Hepatocyte (in vitro differentiated cells): ENCODE results near the gene TBXT. TPM values are rescaled to one million over a fixed set of nuclear protein-coding genes. Genes with fewer than 3 reads are reported as not detected.

ENCODE experiments used
- DNase-seq: peaks from one replicate; pipeline ENCODE4 v3.0.0-alpha.2; 2016; ENCODE audit warnings: low spot score
- H2AFZ ChIP-seq: fragments of 200-600 bp; sonication (generic); 2 replicates; pipeline ENCODE4 v1.6.0; 2016; ENCODE audit warnings: antibody characterized with exemption, mild to moderate bottlenecking
- H3K27ac ChIP-seq: fragments of 200-600 bp; sonication (generic); 2 replicates; pipeline ENCODE4 v1.5.1; 2016; ENCODE audit warnings: mild to moderate bottlenecking
- H3K27me3 ChIP-seq: fragments of 200-600 bp; sonication (generic); 2 replicates; pipeline ENCODE4 v1.6.1; 2016
- H3K36me3 ChIP-seq: fragments of 200-600 bp; sonication (generic); replicated peaks from 2 replicates; pipeline ENCODE4 v1.5.1; 2016; ENCODE audit warnings: low read depth; ENCODE audit not compliant: insufficient read depth
- H3K4me1 ChIP-seq: fragments of 200-600 bp; sonication (generic); 2 replicates; pipeline ENCODE4 v1.5.1; 2016; ENCODE audit warnings: mild to moderate bottlenecking, moderate library complexity; ENCODE audit not compliant: insufficient read depth
- H3K4me2 ChIP-seq: fragments of 200-600 bp; sonication (generic); 2 replicates; pipeline ENCODE4 v1.6.0; 2016
- H3K4me3 ChIP-seq: fragments of 200-600 bp; sonication (generic); 2 replicates; pipeline ENCODE4 v1.5.1; 2016; ENCODE audit warnings: mild to moderate bottlenecking
- H3K79me2 ChIP-seq: fragments of 200-600 bp; sonication (generic); 2 replicates; pipeline ENCODE4 v1.6.0; 2017; ENCODE audit warnings: mild to moderate bottlenecking
- H3K9me2 ChIP-seq: fragments of 200-600 bp; sonication (generic); replicated peaks from 2 replicates; pipeline ENCODE4 v1.6.0; 2017; ENCODE audit warnings: mild to moderate bottlenecking; ENCODE audit not compliant: insufficient read depth
- H3K9me3 ChIP-seq: fragments of 200-600 bp; sonication (generic); 2 replicates; pipeline ENCODE4 v1.5.1; 2016; ENCODE audit warnings: low read depth, mild to moderate bottlenecking
- H4K20me1 ChIP-seq: fragments of 200-600 bp; sonication (generic); 2 replicates; pipeline ENCODE4 v1.6.0; 2016; ENCODE audit warnings: mild to moderate bottlenecking; ENCODE audit not compliant: insufficient read depth, poor library complexity, severe bottlenecking
- EZH2 ChIP-seq: fragments of 200-600 bp; sonication (generic); IDR thresholded peaks from 2 replicates; pipeline ENCODE4 v1.6.1; 2016; ENCODE audit warnings: antibody characterized with exemption, mild to moderate bottlenecking, borderline replicate concordance
- EZH2phosphoT487 ChIP-seq: fragments of 200-600 bp; sonication (generic); IDR thresholded peaks from one replicate; pipeline ENCODE4 v1.6.1; 2018; ENCODE audit warnings: antibody characterized with exemption, mild to moderate bottlenecking, low read depth, moderate library complexity; ENCODE audit not compliant: unreplicated experiment, severe bottlenecking
- WGBS: methylation state at CpG from one replicate; pipeline ENCODE4 v1.1.6; 2016; ENCODE audit warnings: low lambda C conversion rate; ENCODE audit errors: missing lambda C conversion rate; 5-methylcytosine and 5-hydroxymethylcytosine counted together
- polyA plus RNA-seq: library from polyadenylated mRNA; unstranded; fragments of >200 nt; fragmentation: Nextera tagmentation; extraction: Ambion mirVana; gene quantifications from 2 replicates; pipeline ENCODE4 v1.2.1, GENCODE V29; 2016
- total RNA-seq: library from RNA; depleted of rRNA; stranded (reverse); fragments of >200 nt; gene quantifications from 2 replicates; pipeline ENCODE4 v1.2.3, GENCODE V29; 2014
- TF ChIP-seq, protein P1 (sequence below): fragments of 200-600 bp; sonication (generic); IDR thresholded peaks from 2 replicates; pipeline ENCODE4 v1.5.1; 2016; ENCODE audit warnings: antibody characterized with exemption, mild to moderate bottlenecking; ENCODE audit not compliant: poor library complexity

The TBXT gene, protein sequence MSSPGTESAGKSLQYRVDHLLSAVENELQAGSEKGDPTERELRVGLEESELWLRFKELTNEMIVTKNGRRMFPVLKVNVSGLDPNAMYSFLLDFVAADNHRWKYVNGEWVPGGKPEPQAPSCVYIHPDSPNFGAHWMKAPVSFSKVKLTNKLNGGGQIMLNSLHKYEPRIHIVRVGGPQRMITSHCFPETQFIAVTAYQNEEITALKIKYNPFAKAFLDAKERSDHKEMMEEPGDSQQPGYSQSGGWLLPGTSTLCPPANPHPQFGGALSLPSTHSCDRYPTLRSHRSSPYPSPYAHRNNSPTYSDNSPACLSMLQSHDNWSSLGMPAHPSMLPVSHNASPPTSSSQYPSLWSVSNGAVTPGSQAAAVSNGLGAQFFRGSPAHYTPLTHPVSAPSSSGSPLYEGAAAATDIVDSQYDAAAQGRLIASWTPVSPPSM
- total RNA-seq, result not detected in 2 replicates
- 0.13 TPM in 1 of 2 replicates, not detected in the other for polyA plus RNA-seq

DNA sequence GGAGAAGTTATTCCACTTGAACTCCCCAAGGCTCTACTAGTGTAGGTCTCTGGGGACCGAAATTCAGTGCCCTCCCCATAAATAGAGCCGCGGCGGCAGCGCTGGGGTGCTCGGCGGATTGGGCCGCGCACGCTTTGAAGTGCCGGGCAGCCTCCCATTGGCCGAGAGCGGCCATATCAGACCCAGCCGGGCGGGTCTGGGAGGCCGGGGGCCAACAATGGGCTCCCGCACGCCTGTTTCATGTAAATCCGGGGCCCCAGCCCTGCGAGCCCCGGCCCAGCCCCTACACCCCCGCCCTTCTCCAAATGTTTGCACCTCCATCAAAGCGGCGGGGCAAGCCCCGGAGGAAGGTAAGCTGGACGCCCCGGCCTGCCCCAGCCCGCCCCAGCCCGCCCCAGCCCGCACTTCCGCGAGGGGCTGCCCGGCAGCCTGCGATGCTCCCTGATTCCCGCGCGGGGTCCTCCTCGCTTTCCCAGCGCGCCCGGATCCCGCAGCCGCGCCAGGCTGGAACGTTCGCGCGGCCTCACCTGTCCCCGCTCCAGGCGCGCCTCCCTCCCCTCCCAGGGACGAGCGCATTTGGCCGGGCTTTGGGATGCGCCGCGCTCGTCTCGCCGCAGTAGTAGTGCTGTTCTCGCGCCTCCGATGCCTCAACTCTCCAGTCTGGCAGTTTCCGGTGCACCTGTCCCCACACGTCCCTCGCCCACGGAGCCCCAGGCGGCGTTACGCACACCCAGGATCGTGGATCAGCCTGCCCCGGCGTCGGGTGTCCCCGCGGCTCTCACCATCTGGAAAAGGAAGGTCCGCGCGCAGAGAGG, at the start of gene TBXT:
TBXT (minus strand) TSS at position 51 of the 815 bp plus-strand sequence. CDS start 260 bp downstream, outside the sequence.
- H3K27ac ChIP-seq, result no peak within 1 kb of the TSS
- no peaks in the 10 kb centered on the region for H3K79me2 ChIP-seq
- H3K36me3 ChIP-seq, result no peaks in the 10 kb centered on the region
- H3K4me1 ChIP-seq, result peaks cover 25% of the 10 kb centered on the region
- no peaks in the 10 kb centered on the region for H3K9me2 ChIP-seq
- WGBS, result 2% methylated on average over 47 of the region's 79 CpGs
- H4K20me1 ChIP-seq, result no peaks in the 10 kb centered on the region
- H3K27me3 ChIP-seq, result peaks cover 100% of the 10 kb centered on the region
- peak within 1 kb of the TSS; percentile 84 for H3K4me2 ChIP-seq
- TF ChIP-seq EZH2, result peak; percentile 69
- TF ChIP-seq EZH2phosphoT487, result no peak
- TF ChIP-seq, protein P1, sequence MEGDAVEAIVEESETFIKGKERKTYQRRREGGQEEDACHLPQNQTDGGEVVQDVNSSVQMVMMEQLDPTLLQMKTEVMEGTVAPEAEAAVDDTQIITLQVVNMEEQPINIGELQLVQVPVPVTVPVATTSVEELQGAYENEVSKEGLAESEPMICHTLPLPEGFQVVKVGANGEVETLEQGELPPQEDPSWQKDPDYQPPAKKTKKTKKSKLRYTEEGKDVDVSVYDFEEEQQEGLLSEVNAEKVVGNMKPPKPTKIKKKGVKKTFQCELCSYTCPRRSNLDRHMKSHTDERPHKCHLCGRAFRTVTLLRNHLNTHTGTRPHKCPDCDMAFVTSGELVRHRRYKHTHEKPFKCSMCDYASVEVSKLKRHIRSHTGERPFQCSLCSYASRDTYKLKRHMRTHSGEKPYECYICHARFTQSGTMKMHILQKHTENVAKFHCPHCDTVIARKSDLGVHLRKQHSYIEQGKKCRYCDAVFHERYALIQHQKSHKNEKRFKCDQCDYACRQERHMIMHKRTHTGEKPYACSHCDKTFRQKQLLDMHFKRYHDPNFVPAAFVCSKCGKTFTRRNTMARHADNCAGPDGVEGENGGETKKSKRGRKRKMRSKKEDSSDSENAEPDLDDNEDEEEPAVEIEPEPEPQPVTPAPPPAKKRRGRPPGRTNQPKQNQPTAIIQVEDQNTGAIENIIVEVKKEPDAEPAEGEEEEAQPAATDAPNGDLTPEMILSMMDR, result no peak
- H3K4me3 ChIP-seq, result peak within 1 kb of the TSS; percentile 26
- H2AFZ ChIP-seq, result peak within 1 kb of the TSS; percentile 52
- DNase-seq, result peak; percentile 19
- no peaks in the 10 kb centered on the region for H3K9me3 ChIP-seq

DNA sequence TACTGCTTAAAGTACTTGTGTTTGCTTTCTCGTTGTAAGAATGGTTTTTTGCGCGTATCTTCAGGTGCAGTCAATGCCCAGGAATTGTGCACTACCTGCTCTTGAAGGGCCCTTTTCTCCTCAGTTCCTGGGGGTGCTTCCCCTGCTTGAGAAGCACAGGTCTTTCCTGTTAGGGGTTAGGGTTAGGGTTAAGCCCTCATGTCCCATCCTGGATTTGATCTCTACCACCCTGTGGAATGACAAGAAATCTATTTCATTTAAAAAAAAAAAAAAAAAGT, 39.6 kb upstream of the TBXT start:
- H4K20me1 ChIP-seq, result no peaks in the 10 kb centered on the region
- no peaks in the 10 kb centered on the region for H3K9me3 ChIP-seq
- no peaks in the 10 kb centered on the region for H3K27me3 ChIP-seq
- 70% methylated on average over 3 of the region's 3 CpGs for WGBS
- H3K4me1 ChIP-seq, result no peaks in the 10 kb centered on the region
- no peak overlapping the region for H2AFZ ChIP-seq
- H3K36me3 ChIP-seq, result no peaks in the 10 kb centered on the region
- DNase-seq, result no peak
- no peaks in the 10 kb centered on the region for H3K9me2 ChIP-seq
- H3K4me2 ChIP-seq, result no peak overlapping the region
- no peak overlapping the region for H3K4me3 ChIP-seq
- H3K27ac ChIP-seq, result no peak overlapping the region
- TF ChIP-seq, protein P1, result no peak
- TF ChIP-seq EZH2, result no peak
- H3K79me2 ChIP-seq, result no peaks in the 10 kb centered on the region

DNA sequence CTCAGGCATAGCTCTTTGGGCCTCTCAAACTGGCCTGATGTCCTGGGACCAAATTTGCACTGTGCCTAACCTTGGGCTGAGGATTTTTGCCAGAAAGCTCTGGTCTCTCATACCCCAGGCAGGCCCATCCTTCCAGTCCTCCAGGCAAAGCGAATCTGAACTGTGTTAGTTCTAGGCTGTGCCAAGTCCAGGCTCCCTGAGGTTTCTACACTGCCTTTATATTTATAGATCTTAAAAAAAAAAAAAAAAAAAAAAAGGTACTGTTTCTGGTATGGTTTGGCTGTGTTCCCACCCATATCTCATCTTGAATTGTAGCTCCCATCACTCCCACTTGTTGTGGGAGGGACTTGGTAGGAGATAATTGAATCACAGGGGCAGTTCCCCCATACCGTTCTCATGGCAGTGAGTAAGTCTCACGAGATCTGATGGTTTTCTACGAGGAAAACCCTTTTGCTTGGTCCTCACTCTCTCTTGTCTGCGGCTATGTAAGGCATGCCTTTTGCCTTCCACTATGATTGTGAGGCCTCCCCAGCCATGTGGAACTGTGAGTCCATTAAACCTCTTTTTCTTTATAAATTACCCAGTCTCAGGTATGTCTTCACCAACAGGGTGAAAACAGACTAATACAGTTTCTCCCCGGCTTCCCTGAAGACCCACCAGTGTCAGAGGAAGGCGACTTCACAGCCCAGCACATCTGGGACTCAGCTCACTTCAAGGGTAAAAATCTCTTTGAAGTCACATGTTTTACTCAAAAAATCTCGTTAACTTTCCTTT, 39.0 kb upstream of the TBXT start:
- no peaks in the 10 kb centered on the region for H3K9me2 ChIP-seq
- WGBS, result 62% methylated on average over 8 of the region's 8 CpGs
- H3K27me3 ChIP-seq, result no peaks in the 10 kb centered on the region
- H3K27ac ChIP-seq, result no peak overlapping the region
- TF ChIP-seq EZH2 (no peak), EZH2phosphoT487 (no peak)
- TF ChIP-seq, protein P1, result no peak
- no peak overlapping the region for H3K4me3 ChIP-seq
- DNase-seq, result no peak
- no peaks in the 10 kb centered on the region for H3K36me3 ChIP-seq
- H3K79me2 ChIP-seq, result no peaks in the 10 kb centered on the region
- no peaks in the 10 kb centered on the region for H4K20me1 ChIP-seq
- no peak overlapping the region for H2AFZ ChIP-seq
- no peaks in the 10 kb centered on the region for H3K4me1 ChIP-seq
- H3K9me3 ChIP-seq, result no peaks in the 10 kb centered on the region
- H3K4me2 ChIP-seq, result no peak overlapping the region
